Measurements from ENCODE around the gene ZNF76.

DNA sequence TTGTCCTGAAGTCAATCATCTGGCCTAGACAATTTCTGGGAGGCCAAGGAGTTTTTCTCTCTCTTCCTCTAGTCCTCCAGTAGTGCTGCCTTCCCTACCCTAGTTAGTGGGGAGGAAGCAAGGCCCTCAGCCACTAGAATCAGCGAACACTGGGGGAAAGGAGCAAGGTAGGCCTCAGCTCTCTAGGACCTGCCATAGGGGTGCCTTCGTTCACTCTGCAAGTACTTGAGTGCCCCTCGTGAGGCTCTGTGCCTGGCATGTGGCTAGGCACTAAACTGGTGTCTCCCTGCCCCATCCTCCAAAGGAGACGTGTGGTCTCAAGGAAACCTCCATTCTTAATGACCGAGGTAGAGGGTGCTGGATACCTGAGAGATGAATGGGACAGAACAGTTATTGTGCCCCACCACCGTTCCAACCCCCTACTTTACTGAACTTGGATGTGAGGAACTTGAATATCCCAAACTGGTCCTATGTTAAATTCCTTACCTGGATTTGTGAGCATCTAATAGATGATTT is 39.1 kb downstream of the ZNF76 start:
- TF ChIP-seq CTCF (IDR thresholded peaks at IDR 0.05) = no peak
- no peak for TF ChIP-seq POLR2A (IDR thresholded peaks at IDR 0.05)
